Tibial nerve (tissue), 4 donors: ENCODE measurements around the gene GAB1. TPM values are rescaled to one million over a fixed set of nuclear protein-coding genes. Genes with fewer than 3 reads are reported as not detected.

Experiments
- DNase-seq, 2 donors: peaks; one replicate each; pipeline ENCODE4 v3.0.0-alpha.2; 2019; ENCODE audit warnings: low spot score in 2 of 2
- H3K27ac ChIP-seq, 4 donors: fragments of 200-600 bp; sonication (generic) in 3 of 4; one replicate each; pipeline ENCODE4 v1.5.1; 2017 to 2019; ENCODE audit warnings: mild to moderate bottlenecking in 1 of 4
- H3K27me3 ChIP-seq, 2 donors: fragments of 200-600 bp; sonication (generic) in 1 of 2; one replicate each; pipeline versions ENCODE4 v1.5.1 to v1.6.0; 2017 to 2019
- H3K36me3 ChIP-seq, 3 donors: fragments of 200-600 bp; sonication (generic); one replicate each; pipeline ENCODE4 v1.5.1; 2018 to 2019
- H3K4me1 ChIP-seq, 4 donors: fragments of 200-600 bp; sonication (generic) in 3 of 4; one replicate each; pipeline ENCODE4 v1.5.1; 2017 to 2019
- H3K4me3 ChIP-seq, 4 donors: fragments of 200-600 bp; sonication (generic) in 3 of 4; one replicate each; pipeline ENCODE4 v1.5.1; 2017 to 2019; ENCODE audit warnings: mild to moderate bottlenecking in 1 of 4, moderate library complexity in 1 of 4
- H3K9me3 ChIP-seq, 4 donors: fragments of 200-600 bp; sonication (generic) in 3 of 4; one replicate each; pipeline ENCODE4 v1.5.1; 2017 to 2019
- EP300 ChIP-seq, 2 donors: sonication (generic); formaldehyde crosslinking; IDR thresholded peaks; one replicate each; pipeline ENCODE4 v1.6.1; 2017; ENCODE audit warnings: antibody characterized with exemption in 2 of 2, mild to moderate bottlenecking in 1 of 2
- POLR2A ChIP-seq, 2 donors: fragments of 450-650 bp; IDR thresholded peaks; one replicate each; pipeline ENCODE4 v1.6.1; 2017; ENCODE audit warnings: antibody characterized with exemption in 2 of 2, mild to moderate bottlenecking in 2 of 2, moderate library complexity in 2 of 2
- WGBS, 2 donors: methylation state at CpG; one replicate each; pipeline ENCODE4 v1.1.5; 2018; 5-methylcytosine and 5-hydroxymethylcytosine counted together
- total RNA-seq, 4 donors: library from RNA; depleted of rRNA; stranded (reverse); fragments of >200 nt; gene quantifications; one replicate each; pipeline ENCODE4 v1.1.0, GENCODE V29; 2016
- TF ChIP-seq, protein P1 (sequence below), 5 experiments: fragments of 200-600 bp in 3 of 5; fragments of 450-650 bp in 2 of 5; sonication (generic) in 3 of 5; IDR thresholded peaks; one replicate each; pipeline ENCODE4 v1.5.1; 2016 to 2019; ENCODE audit warnings: antibody characterized with exemption in 5 of 5, mild to moderate bottlenecking in 3 of 5, moderate library complexity in 2 of 5

GAB1 gene
- total RNA-seq, 4 donors from 2014 or later: 50.7 to 123 (median 81.4) TPM

DNA sequence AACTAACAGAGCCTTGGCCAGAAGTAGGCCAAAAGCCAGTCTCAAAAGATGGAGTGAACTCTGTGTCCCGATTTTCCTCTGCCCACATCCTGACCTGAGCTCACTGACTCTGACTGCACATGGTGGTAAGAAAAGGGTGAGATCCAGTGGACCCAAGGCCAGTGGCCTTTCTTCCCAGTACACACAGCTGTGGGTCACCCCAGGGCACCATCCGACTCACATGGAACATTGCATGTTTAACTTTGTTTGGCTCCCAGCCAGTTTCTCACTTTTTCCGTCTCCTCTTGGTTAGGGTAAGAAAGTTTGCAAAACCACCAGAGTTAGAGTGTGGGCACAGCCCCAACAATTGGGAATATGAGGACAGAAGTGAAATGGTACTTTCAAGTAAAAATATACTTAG, 69.8 kb downstream of the GAB1 start:
- Histone ChIP-seq H3K4me3 (no peak overlapping the region), H3K4me1 (peaks cover 11 to 99% (median 65%) of the 10 kb centered on the region in 4 donors), H3K27me3 (no peaks in the 10 kb centered on the region), H3K36me3 (no peaks in the 10 kb centered on the region), H3K27ac (peak overlapping the region; percentile 27 to 94 (median 90)), H3K9me3 (no peaks in the 10 kb centered on the region)
- TF ChIP-seq, protein P1, sequence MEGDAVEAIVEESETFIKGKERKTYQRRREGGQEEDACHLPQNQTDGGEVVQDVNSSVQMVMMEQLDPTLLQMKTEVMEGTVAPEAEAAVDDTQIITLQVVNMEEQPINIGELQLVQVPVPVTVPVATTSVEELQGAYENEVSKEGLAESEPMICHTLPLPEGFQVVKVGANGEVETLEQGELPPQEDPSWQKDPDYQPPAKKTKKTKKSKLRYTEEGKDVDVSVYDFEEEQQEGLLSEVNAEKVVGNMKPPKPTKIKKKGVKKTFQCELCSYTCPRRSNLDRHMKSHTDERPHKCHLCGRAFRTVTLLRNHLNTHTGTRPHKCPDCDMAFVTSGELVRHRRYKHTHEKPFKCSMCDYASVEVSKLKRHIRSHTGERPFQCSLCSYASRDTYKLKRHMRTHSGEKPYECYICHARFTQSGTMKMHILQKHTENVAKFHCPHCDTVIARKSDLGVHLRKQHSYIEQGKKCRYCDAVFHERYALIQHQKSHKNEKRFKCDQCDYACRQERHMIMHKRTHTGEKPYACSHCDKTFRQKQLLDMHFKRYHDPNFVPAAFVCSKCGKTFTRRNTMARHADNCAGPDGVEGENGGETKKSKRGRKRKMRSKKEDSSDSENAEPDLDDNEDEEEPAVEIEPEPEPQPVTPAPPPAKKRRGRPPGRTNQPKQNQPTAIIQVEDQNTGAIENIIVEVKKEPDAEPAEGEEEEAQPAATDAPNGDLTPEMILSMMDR (IDR thresholded peaks at IDR 0.05): no peak
- TF ChIP-seq POLR2A (IDR thresholded peaks at IDR 0.05) (no peak), EP300 (IDR thresholded peaks at IDR 0.05) (peak; percentile 28 to 90)
- DNase-seq: peak; percentile 54 to 77
- WGBS, 2 donors: 7 to 21% methylated on average over 3 of the region's 3 CpGs

- H3K36me3 ChIP-seq: no peaks in the 10 kb centered on the region
- H3K4me1 ChIP-seq: peaks cover 11 to 100% (median 65%) of the 10 kb centered on the region in 4 donors
- WGBS, 2 donors: 25 to 27% methylated on average over 3 of the region's 3 CpGs
- H3K27ac ChIP-seq: peak overlapping the region; percentile 27 to 94 (median 90)
- no peak for DNase-seq
- H3K9me3 ChIP-seq: no peaks in the 10 kb centered on the region
- TF ChIP-seq POLR2A (IDR thresholded peaks at IDR 0.05) (no peak), EP300 (IDR thresholded peaks at IDR 0.05) (no peak)
- TF ChIP-seq, protein P1 (IDR thresholded peaks at IDR 0.05): no peak
- H3K4me3 ChIP-seq: no peak overlapping the region
- H3K27me3 ChIP-seq: no peaks in the 10 kb centered on the region
These were observed 70.8 kb downstream of the GAB1 start for GRCh38 chr4:143407474-143407873.

DNA sequence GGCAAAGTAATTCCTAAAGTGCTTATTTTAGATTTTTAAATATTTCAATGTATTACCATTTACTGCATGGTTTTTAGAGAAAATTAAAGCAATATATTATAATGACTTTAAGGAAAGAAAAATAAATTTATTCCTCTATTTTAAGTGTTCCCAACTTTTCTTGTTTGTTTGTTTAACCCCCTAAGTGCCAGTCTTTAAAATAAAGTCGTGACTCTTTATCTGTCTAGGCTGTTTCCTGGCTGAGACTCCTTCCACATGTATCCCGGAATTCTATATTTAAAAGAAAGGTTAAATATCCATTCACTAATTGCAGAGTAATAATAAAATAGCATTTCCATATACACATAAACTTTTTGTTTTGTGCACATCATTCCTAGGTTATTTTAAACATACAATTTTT, 71.2 kb downstream of the GAB1 start:
- H3K27me3 ChIP-seq: no peaks in the 10 kb centered on the region
- H3K27ac ChIP-seq: peak overlapping the region; percentile 27 to 94 (median 90)
- H3K36me3 ChIP-seq: no peaks in the 10 kb centered on the region
- TF ChIP-seq, protein P1 (IDR thresholded peaks at IDR 0.05): no peak
- TF ChIP-seq EP300 (IDR thresholded peaks at IDR 0.05) (no peak), POLR2A (IDR thresholded peaks at IDR 0.05) (no peak)
- no peak for DNase-seq
- peaks cover 11 to 100% (median 65%) of the 10 kb centered on the region in 4 donors for H3K4me1 ChIP-seq
- H3K4me3 ChIP-seq: no peak overlapping the region
- H3K9me3 ChIP-seq: no peaks in the 10 kb centered on the region
- WGBS, 2 donors: 38 to 41% methylated on average over 2 of the region's 2 CpGs

- DNase-seq: no peak
- TF ChIP-seq, protein P1 (IDR thresholded peaks at IDR 0.05): no peak
- TF ChIP-seq POLR2A (IDR thresholded peaks at IDR 0.05) (no peak), EP300 (IDR thresholded peaks at IDR 0.05) (no peak)
- WGBS, 2 donors: 65 to 66% methylated on average over 3 of the region's 3 CpGs
- Histone ChIP-seq H3K27ac (peak overlapping the region; percentile 64 to 94 (median 86)), H3K4me3 (no peak overlapping the region), H3K36me3 (no peaks in the 10 kb centered on the region), H3K9me3 (no peaks in the 10 kb centered on the region), H3K27me3 (no peaks in the 10 kb centered on the region), H3K4me1 (peaks cover 6 to 99% (median 56%) of the 10 kb centered on the region in 4 donors)
These were observed 73.3 kb downstream of the GAB1 start for GRCh38 chr4:143410015-143410414.

- TF ChIP-seq, protein P1 (IDR thresholded peaks at IDR 0.05): no peak
- TF ChIP-seq EP300 (IDR thresholded peaks at IDR 0.05) (peak; percentile 81 to 85), POLR2A (IDR thresholded peaks at IDR 0.05) (peak in 1 of 2 donors; percentile 47)
- Histone ChIP-seq H3K9me3 (no peaks in the 10 kb centered on the region), H3K4me3 (peak overlapping the region in 1 of 4 donors; percentile 22), H3K4me1 (peaks cover 5 to 99% (median 46%) of the 10 kb centered on the region in 4 donors), H3K27me3 (no peaks in the 10 kb centered on the region), H3K36me3 (peaks cover 0 to 13% (median 0%) of the 10 kb centered on the region in 3 donors), H3K27ac (peak overlapping the region; percentile 64 to 94 (median 86))
- WGBS, 2 donors: 13 to 17% methylated on average over 7 of the region's 7 CpGs
- DNase-seq: no peak
These were observed 75.1 kb downstream of the GAB1 start for GRCh38 chr4:143411527-143412419.
